Neuronal stem cell (in vitro differentiated cells): Measurements from ENCODE around the gene FRAS1.

Experiments used
- DNase-seq: peaks from one replicate; pipeline ENCODE4 v3.0.0-alpha.2; 2013; ENCODE audit warnings: low spot score
- H2AFZ ChIP-seq: one replicate; pipeline ENCODE4 v1.6.1; 2013; ENCODE audit warnings: mild to moderate bottlenecking, low read length, inconsistent platforms
- H2AK5ac ChIP-seq: 2 replicates; pipeline ENCODE4 v1.6.1; 2013; ENCODE audit warnings: low read depth, mild to moderate bottlenecking, inconsistent platforms, low read length, moderate library complexity, mixed read lengths
- H2BK120ac ChIP-seq: 2 replicates; pipeline ENCODE4 v1.6.1; 2013; ENCODE audit warnings: low read depth, mild to moderate bottlenecking, inconsistent platforms, low read length, moderate library complexity, mixed read lengths
- H2BK12ac ChIP-seq: one replicate; pipeline ENCODE4 v1.6.1; 2013; ENCODE audit warnings: low read length, inconsistent platforms
- H2BK15ac ChIP-seq: 2 replicates; pipeline ENCODE4 v1.6.1; 2013; ENCODE audit warnings: mild to moderate bottlenecking, low read length, inconsistent platforms, mixed read lengths
- H2BK5ac ChIP-seq: one replicate; pipeline ENCODE4 v1.6.1; 2013; ENCODE audit warnings: inconsistent platforms, mild to moderate bottlenecking, low read length, moderate library complexity
- H3K14ac ChIP-seq: one replicate; pipeline ENCODE4 v1.6.1; 2013; ENCODE audit warnings: low read length, inconsistent platforms
- H3K18ac ChIP-seq: 2 replicates; pipeline ENCODE4 v1.6.1; 2013; ENCODE audit warnings: low read length, inconsistent platforms
- H3K23ac ChIP-seq: 2 replicates; pipeline ENCODE4 v1.6.1; 2013; ENCODE audit warnings: low read depth, mild to moderate bottlenecking, mixed read lengths, low read length, inconsistent platforms; ENCODE audit not compliant: poor library complexity
- H3K27ac ChIP-seq: replicated peaks from 3 replicates; pipeline ENCODE4 v1.5.1; 2013; ENCODE audit warnings: low read length, inconsistent platforms
- H3K27me3 ChIP-seq, 3 experiments: 2 replicates each; pipeline ENCODE4 v1.6.1; 2013; ENCODE audit warnings: low read length in 3 of 3, mild to moderate bottlenecking in 2 of 3, inconsistent platforms in 1 of 3, low read depth in 1 of 3, mixed read lengths in 1 of 3, moderate library complexity in 1 of 3; ENCODE audit not compliant: control insufficient read depth in 3 of 3, insufficient read depth in 3 of 3
- H3K36me3 ChIP-seq, 2 donors: replicated peaks in 1 of 2; 2 replicates each; pipeline ENCODE4 v1.6.1; 2013; ENCODE audit warnings: low read length in 2 of 2; ENCODE audit not compliant: control insufficient read depth in 2 of 2, insufficient read depth in 2 of 2
- H3K4ac ChIP-seq: 2 replicates; pipeline ENCODE4 v1.6.1; 2013; ENCODE audit warnings: inconsistent platforms, mild to moderate bottlenecking, low read length, moderate library complexity
- H3K4me1 ChIP-seq, 2 donors: 1 replicate in 1 of 2; 2 replicates in 1 of 2; pipeline ENCODE4 v1.6.1; 2013; ENCODE audit warnings: low read length in 2 of 2, low read depth in 1 of 2; ENCODE audit not compliant: control insufficient read depth in 2 of 2, insufficient read depth in 1 of 2
- H3K4me2 ChIP-seq: one replicate; pipeline ENCODE4 v1.6.1; 2013; ENCODE audit warnings: mild to moderate bottlenecking, low read length, inconsistent platforms; ENCODE audit not compliant: insufficient read depth, poor library complexity, severe bottlenecking
- H3K4me3 ChIP-seq, 2 donors: 2 replicates each; pipeline ENCODE4 v1.5.1; 2013; ENCODE audit warnings: low read length in 2 of 2, mild to moderate bottlenecking in 2 of 2, inconsistent platforms in 1 of 2, moderate library complexity in 1 of 2
- H3K79me1 ChIP-seq: one replicate; pipeline ENCODE4 v1.6.1; 2013; ENCODE audit warnings: low read depth, mild to moderate bottlenecking, inconsistent platforms, low read length, moderate library complexity
- H3K9ac ChIP-seq: one replicate; pipeline ENCODE4 v1.6.1; 2013; ENCODE audit warnings: mild to moderate bottlenecking, low read depth, low read length, inconsistent platforms; ENCODE audit not compliant: poor library complexity
- H3K9me3 ChIP-seq, 2 donors: replicated peaks in 1 of 2; 2 replicates each; pipeline versions ENCODE3 to v1.6.1; 2013; ENCODE audit warnings: low read length in 2 of 2, mild to moderate bottlenecking in 2 of 2, inconsistent platforms in 1 of 2, low read depth in 1 of 2, mixed read lengths in 1 of 2, moderate library complexity in 1 of 2; ENCODE audit not compliant: control insufficient read depth in 2 of 2, insufficient read depth in 1 of 2
- H4K8ac ChIP-seq: one replicate; pipeline ENCODE4 v1.6.1; 2013; ENCODE audit warnings: low read depth, mild to moderate bottlenecking, inconsistent platforms, low read length, moderate library complexity
- H4K91ac ChIP-seq: one replicate; pipeline ENCODE4 v1.6.1; 2013; ENCODE audit warnings: low read length, low read depth, mild to moderate bottlenecking, inconsistent platforms; ENCODE audit not compliant: poor library complexity
- WGBS, 2 donors: extraction: QIAGEN DNeasy Blood & Tissue Kit; methylation state at CpG; one replicate each; pipeline ENCODE4 v1.1.7; 2013; ENCODE audit warnings: missing lambda C conversion rate in 2 of 2, mixed read lengths in 1 of 2; ENCODE audit not compliant: insufficient read length in 2 of 2, insufficient replicate concordance in 1 of 2; ENCODE audit errors: extremely low coverage in 2 of 2; 5-methylcytosine and 5-hydroxymethylcytosine counted together

Gene FRAS1

DNA sequence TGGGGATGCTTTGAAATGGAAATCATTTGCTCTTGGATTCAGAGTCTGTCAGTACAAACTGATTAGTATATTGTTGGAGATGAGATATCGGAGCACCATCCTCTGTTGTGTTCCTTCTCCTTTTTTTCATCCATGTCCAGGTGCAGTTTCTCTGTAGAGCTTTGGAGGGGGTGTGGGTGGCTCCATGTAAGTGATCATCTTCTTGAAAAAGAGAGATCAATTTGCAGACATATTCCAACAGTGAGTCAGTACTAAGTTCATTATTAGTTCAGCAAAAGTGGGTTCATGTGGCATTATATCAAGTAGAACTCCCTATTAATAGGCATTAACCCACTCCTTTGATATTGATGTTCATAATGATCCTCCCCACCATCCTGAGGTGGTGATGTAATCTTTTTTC, 18.9 kb downstream of the FRAS1 start:
- H3K79me1 ChIP-seq, result no peaks in the 10 kb centered on the region
- H3K27me3 ChIP-seq, result no peaks in the 10 kb centered on the region
- no peak overlapping the region for H4K91ac ChIP-seq
- H2AFZ ChIP-seq, result peak overlapping the region; percentile 24
- no peak overlapping the region for H3K27ac ChIP-seq
- no peak overlapping the region for H3K9ac ChIP-seq
- no peaks in the 10 kb centered on the region for H3K36me3 ChIP-seq
- H2BK5ac ChIP-seq, result no peak overlapping the region
- no peak for DNase-seq
- H3K4ac ChIP-seq, result no peak overlapping the region
- WGBS, 2 donors, result no CpG with 5 or more reads among the region's 1 CpG
- H3K14ac ChIP-seq, result no peak overlapping the region
- H3K18ac ChIP-seq, result no peak overlapping the region
- no peak overlapping the region for H3K4me3 ChIP-seq
- H4K8ac ChIP-seq, result no peak overlapping the region
- no peaks in the 10 kb centered on the region for H3K9me3 ChIP-seq
- no peak overlapping the region for H3K4me2 ChIP-seq
- H2BK120ac ChIP-seq, result no peak overlapping the region
- no peak overlapping the region for H3K23ac ChIP-seq
- no peak overlapping the region for H2AK5ac ChIP-seq
- H2BK12ac ChIP-seq, result no peak overlapping the region
- H2BK15ac ChIP-seq, result no peak overlapping the region
- H3K4me1 ChIP-seq, result peaks cover 3 to 21% of the 10 kb centered on the region in 2 donors

DNA sequence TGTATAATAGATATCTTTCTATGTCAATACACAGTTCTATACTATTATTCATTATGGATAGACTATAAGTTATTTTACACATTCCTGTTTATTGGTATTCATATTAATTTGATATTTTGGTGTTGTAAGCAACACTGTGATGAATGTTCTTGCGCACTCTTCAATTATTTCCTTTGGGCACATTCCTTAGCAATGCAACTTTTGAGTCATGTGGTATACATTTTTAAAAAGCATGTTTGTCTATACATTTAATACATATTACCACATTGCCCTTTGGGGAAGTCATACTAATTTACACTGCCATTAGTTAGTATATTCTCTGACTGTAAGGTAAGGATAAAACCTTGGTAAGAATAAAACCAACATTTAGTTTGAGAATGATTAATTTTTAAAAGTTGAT, 21.0 kb downstream of the FRAS1 start:
- Histone ChIP-seq H3K4ac (no peak overlapping the region), H3K9ac (no peak overlapping the region), H3K14ac (no peak overlapping the region), H3K79me1 (no peaks in the 10 kb centered on the region), H2AFZ (no peak overlapping the region), H3K4me3 (no peak overlapping the region), H4K91ac (no peak overlapping the region), H3K27ac (no peak overlapping the region), H3K36me3 (no peaks in the 10 kb centered on the region), H2AK5ac (no peak overlapping the region), H2BK12ac (no peak overlapping the region), H3K23ac (no peak overlapping the region), H3K4me2 (no peak overlapping the region), H3K9me3 (no peaks in the 10 kb centered on the region), H2BK5ac (no peak overlapping the region), H2BK120ac (no peak overlapping the region), H2BK15ac (no peak overlapping the region), H4K8ac (no peak overlapping the region), H3K27me3 (no peaks in the 10 kb centered on the region), H3K18ac (no peak overlapping the region), H3K4me1 (peaks cover 4 to 21% of the 10 kb centered on the region in 2 donors)
- DNase-seq, result no peak
- no CpG with 5 or more reads among the region's 1 CpG for WGBS, 2 donors

GRCh38 chr4:78079726-78080430, 22.8 kb downstream of the FRAS1 start:
- DNase-seq, result no peak
- no peak overlapping the region for H4K8ac ChIP-seq
- H3K79me1 ChIP-seq, result no peaks in the 10 kb centered on the region
- H4K91ac ChIP-seq, result no peak overlapping the region
- H2BK15ac ChIP-seq, result no peak overlapping the region
- H2AFZ ChIP-seq, result no peak overlapping the region
- no peaks in the 10 kb centered on the region for H3K36me3 ChIP-seq
- H3K4me1 ChIP-seq, result peaks cover 1 to 11% of the 10 kb centered on the region in 2 donors
- H3K14ac ChIP-seq, result no peak overlapping the region
- no peak overlapping the region for H3K4ac ChIP-seq
- no peak overlapping the region for H2BK12ac ChIP-seq
- H3K9me3 ChIP-seq, result no peaks in the 10 kb centered on the region
- H3K4me3 ChIP-seq, result no peak overlapping the region
- no peak overlapping the region for H3K18ac ChIP-seq
- no peak overlapping the region for H3K4me2 ChIP-seq
- H2BK120ac ChIP-seq, result no peak overlapping the region
- no peak overlapping the region for H3K23ac ChIP-seq
- H2AK5ac ChIP-seq, result no peak overlapping the region
- H3K27me3 ChIP-seq, result no peaks in the 10 kb centered on the region
- H3K9ac ChIP-seq, result no peak overlapping the region
- H2BK5ac ChIP-seq, result no peak overlapping the region
- H3K27ac ChIP-seq, result no peak overlapping the region
- WGBS, 2 donors, result no CpG with 5 or more reads among the region's 10 CpGs

DNA sequence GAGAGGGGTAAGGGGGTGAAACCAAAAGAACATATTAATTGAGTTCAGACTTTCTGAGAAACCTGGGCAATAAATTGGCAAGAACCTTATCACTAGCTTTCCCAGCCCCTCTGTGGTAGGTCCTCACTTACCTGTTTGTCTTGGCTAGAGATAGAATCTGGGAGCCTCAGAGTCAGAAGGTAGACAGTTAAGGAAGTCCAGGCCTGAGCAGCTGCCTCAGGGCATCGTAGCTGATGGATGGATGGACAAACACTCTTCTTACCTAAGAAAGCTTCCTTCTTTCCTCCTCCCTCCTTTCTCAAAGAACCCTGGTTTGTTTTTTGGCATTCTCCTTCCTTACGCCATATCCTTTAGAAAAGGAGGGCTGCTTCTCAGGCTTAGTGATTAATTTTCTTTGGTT, 24.4 kb downstream of the FRAS1 start:
- Histone ChIP-seq H3K4me1 (peaks cover 0 to 1% of the 10 kb centered on the region in 2 donors), H3K23ac (no peak overlapping the region), H2BK15ac (no peak overlapping the region), H3K9me3 (no peaks in the 10 kb centered on the region), H3K14ac (no peak overlapping the region), H2AFZ (no peak overlapping the region), H3K27ac (no peak overlapping the region), H2BK12ac (no peak overlapping the region), H3K4me2 (no peak overlapping the region), H3K36me3 (no peaks in the 10 kb centered on the region), H4K91ac (no peak overlapping the region), H3K27me3 (no peaks in the 10 kb centered on the region), H3K9ac (no peak overlapping the region), H3K4ac (no peak overlapping the region), H2AK5ac (no peak overlapping the region), H2BK5ac (no peak overlapping the region), H3K4me3 (no peak overlapping the region), H4K8ac (no peak overlapping the region), H2BK120ac (no peak overlapping the region), H3K18ac (no peak overlapping the region), H3K79me1 (no peaks in the 10 kb centered on the region)
- no peak for DNase-seq
- no CpG with 5 or more reads among the region's 2 CpGs for whole genome bisulfite sequencing, 2 donors
